H1 (cell line): ENCODE measurements around the gene C16orf90. TPM values are rescaled to one million over a fixed set of nuclear protein-coding genes. Genes with fewer than 3 reads are reported as not detected.

ENCODE experiments used
- CTCF ChIA-PET: fragments of 300-600 bp; sonication (Branson Sonifier 250); formaldehyde crosslinking; loops from one replicate; lab custom pipeline; 2021; ENCODE audit not compliant: partially characterized antibody; lab: Charles Lee
- POLR2A ChIA-PET: fragments of 300-600 bp; sonication (Branson Sonifier 250); formaldehyde crosslinking; loops from one replicate; lab custom pipeline; 2021; ENCODE audit warnings: inconsistent platforms; ENCODE audit not compliant: partially characterized antibody; lab: Charles Lee
- DNase-seq, 2 experiments: peaks; one replicate each; pipeline versions ENCODE4 v3.0.0 to v3.0.0-alpha.2; 2010 to 2022; ENCODE audit warnings: low spot score in 2 of 2, low read depth in 1 of 2, mixed read lengths in 1 of 2
- FAIRE-seq: peaks from 2 replicates; lab custom pipeline; 2011; peaks lifted over from hg19 to GRCh38; lab: Jason Lieb, UNC
- H2AFZ ChIP-seq: 2 replicates; pipeline ENCODE4 v1.8.1; 2012; ENCODE audit warnings: low read length, inconsistent platforms
- H2AK5ac ChIP-seq: 2 replicates; pipeline ENCODE4 v1.6.1; 2013; ENCODE audit warnings: low read depth, low read length
- H2BK120ac ChIP-seq: replicated peaks from 2 replicates; pipeline ENCODE3; 2013; ENCODE audit warnings: low read depth, low read length, inconsistent platforms
- H2BK12ac ChIP-seq: 2 replicates; pipeline ENCODE4 v1.6.1; 2013; ENCODE audit warnings: low read depth, low read length
- H2BK15ac ChIP-seq: 2 replicates; pipeline ENCODE4 v1.6.1; 2013; ENCODE audit warnings: low read length
- H2BK20ac ChIP-seq: 2 replicates; pipeline ENCODE4 v1.6.1; 2013; ENCODE audit warnings: low read length
- H2BK5ac ChIP-seq: 2 replicates; pipeline ENCODE4 v1.6.1; 2013; ENCODE audit warnings: low read depth, low read length
- H3K14ac ChIP-seq: 2 replicates; pipeline ENCODE4 v1.6.1; 2013; ENCODE audit warnings: inconsistent platforms; ENCODE audit not compliant: insufficient read length
- H3K18ac ChIP-seq: 2 replicates; pipeline ENCODE4 v1.6.1; 2013; ENCODE audit warnings: low read length; ENCODE audit errors: extremely low read depth
- H3K23ac ChIP-seq: 2 replicates; pipeline ENCODE4 v1.6.1; 2013; ENCODE audit warnings: inconsistent platforms; ENCODE audit not compliant: insufficient read length
- H3K23me2 ChIP-seq: 2 replicates; pipeline ENCODE4 v1.6.1; 2013; ENCODE audit warnings: low read depth, low read length
- H3K27ac ChIP-seq: 2 replicates; pipeline ENCODE4 v1.6.1; 2011; ENCODE audit warnings: low read depth, low read length, inconsistent platforms
- H3K27me3 ChIP-seq, 4 experiments: replicated peaks in 1 of 4; 1 replicate in 1 of 4; 2 replicates in 3 of 4; pipeline versions ENCODE4 v1.6.1 to v1.8.1; 2011 to 2013; ENCODE audit warnings: low read length in 3 of 4, mild to moderate bottlenecking in 3 of 4, inconsistent platforms in 2 of 4, mixed read lengths in 2 of 4, moderate library complexity in 1 of 4; ENCODE audit not compliant: control insufficient read depth in 3 of 4, insufficient read depth in 3 of 4; ENCODE audit errors: extremely low read depth in 1 of 4
- H3K36me3 ChIP-seq, 4 experiments: 2 replicates each; pipeline versions ENCODE4 v1.6.1 to v1.8.1; 2011 to 2013; ENCODE audit warnings: mild to moderate bottlenecking in 4 of 4, low read length in 3 of 4, moderate library complexity in 2 of 4, control low read depth in 1 of 4, inconsistent platforms in 1 of 4; ENCODE audit not compliant: insufficient read depth in 4 of 4, control insufficient read depth in 2 of 4
- H3K4ac ChIP-seq: replicated peaks from 2 replicates; pipeline ENCODE3; 2013; ENCODE audit warnings: low read length, low read depth, mixed read lengths, inconsistent platforms; ENCODE audit not compliant: insufficient read length
- H3K4me1 ChIP-seq, 4 experiments: replicated peaks in 1 of 4; 1 replicate in 1 of 4; 2 replicates in 3 of 4; pipeline versions ENCODE4 v1.6.1 to v1.8.1; 2011 to 2013; ENCODE audit warnings: low read length in 3 of 4, inconsistent platforms in 2 of 4, mixed read lengths in 1 of 4; ENCODE audit not compliant: insufficient read depth in 4 of 4, control insufficient read depth in 3 of 4
- H3K4me2 ChIP-seq, 2 experiments: 2 replicates each; pipeline versions ENCODE4 v1.6.1 to v1.8.1; 2011 to 2013; ENCODE audit warnings: low read depth in 2 of 2, low read length in 2 of 2, control low read depth in 1 of 2, inconsistent platforms in 1 of 2, mild to moderate bottlenecking in 1 of 2; ENCODE audit not compliant: insufficient read depth in 1 of 2
- H3K4me3 ChIP-seq, 4 experiments: fragments of 200-600, 300-600 bp in 1 of 4; sonication (generic), shearing (Covaris generic), sonication (Bioruptor Twin) in 1 of 4; 2 replicates each; pipeline versions ENCODE4 v1.5.1 to v1.8.1; 2011 to 2016; ENCODE audit warnings: low read length in 4 of 4, low read depth in 3 of 4, control low read depth in 2 of 4, inconsistent platforms in 2 of 4, mild to moderate bottlenecking in 2 of 4, mixed read lengths in 1 of 4, moderate library complexity in 1 of 4; ENCODE audit not compliant: insufficient read depth in 2 of 4; ENCODE audit errors: extremely low read depth in 1 of 4
- H3K56ac ChIP-seq: replicated peaks from 2 replicates; pipeline ENCODE3; 2013; ENCODE audit warnings: low read depth, mild to moderate bottlenecking, mixed read lengths, low read length, inconsistent platforms; ENCODE audit not compliant: insufficient read length
- H3K79me1 ChIP-seq: 2 replicates; pipeline ENCODE4 v1.6.1; 2013; ENCODE audit warnings: low read depth, low read length, control low read depth
- H3K79me2 ChIP-seq, 2 experiments: 2 replicates each; pipeline versions ENCODE4 v1.6.1 to v1.8.1; 2012 to 2013; ENCODE audit warnings: low read length in 2 of 2, mild to moderate bottlenecking in 2 of 2, inconsistent platforms in 1 of 2; ENCODE audit not compliant: insufficient read depth in 2 of 2, control insufficient read depth in 1 of 2
- H3K9ac ChIP-seq, 4 experiments: replicated peaks in 1 of 4; 1 replicate in 1 of 4; 2 replicates in 3 of 4; pipeline versions ENCODE4 v1.6.1 to v1.8.1; 2011 to 2013; ENCODE audit warnings: low read depth in 3 of 4, low read length in 3 of 4, control low read depth in 2 of 4, mild to moderate bottlenecking in 2 of 4, moderate library complexity in 2 of 4, inconsistent platforms in 1 of 4; ENCODE audit errors: extremely low read depth in 1 of 4
- H3K9me3 ChIP-seq, 2 experiments: 2 replicates each; pipeline versions ENCODE4 v1.6.1 to v1.8.1; 2012 to 2013; ENCODE audit warnings: mild to moderate bottlenecking in 2 of 2, moderate library complexity in 2 of 2, control low read depth in 1 of 2, inconsistent platforms in 1 of 2, low read depth in 1 of 2, low read length in 1 of 2, mixed read lengths in 1 of 2; ENCODE audit not compliant: insufficient read depth in 2 of 2
- H4K20me1 ChIP-seq, 2 experiments: replicated peaks in 1 of 2; 2 replicates each; pipeline versions ENCODE3 to v1.8.1; 2011 to 2013; ENCODE audit warnings: inconsistent platforms in 2 of 2, low read length in 2 of 2, mild to moderate bottlenecking in 1 of 2; ENCODE audit not compliant: insufficient read depth in 2 of 2, control insufficient read depth in 1 of 2
- H4K5ac ChIP-seq: 2 replicates; pipeline ENCODE4 v1.6.1; 2013; ENCODE audit warnings: low read length, low read depth, mixed read lengths, inconsistent platforms; ENCODE audit not compliant: insufficient read length
- H4K8ac ChIP-seq: 2 replicates; pipeline ENCODE4 v1.8.0; 2013; ENCODE audit warnings: mild to moderate bottlenecking, moderate library complexity, low read length, inconsistent platforms; ENCODE audit not compliant: insufficient read depth; ENCODE audit errors: extremely low read depth
- H4K91ac ChIP-seq: replicated peaks from 2 replicates; pipeline ENCODE3; 2013; ENCODE audit warnings: low read length, mixed read lengths, inconsistent platforms; ENCODE audit not compliant: insufficient read length
- CBX5 ChIP-seq: fragments of 300-800, 300-1000 bp; sonication (generic); IDR thresholded peaks from 2 replicates; pipeline ENCODE4 v1.7.1; 2016; ENCODE audit warnings: antibody characterized with exemption, low read length, low read depth
- HDAC6 ChIP-seq: IDR thresholded peaks from one replicate; pipeline ENCODE4 v1.7.1; 2012; ENCODE audit warnings: low read depth, mild to moderate bottlenecking, inconsistent platforms, low read length, moderate library complexity
- JUN ChIP-seq: IDR thresholded peaks from 2 replicates; pipeline ENCODE4 v1.6.1; 2011; ENCODE audit warnings: low read depth, mild to moderate bottlenecking, improper control_type of control experiment, low read length
- KDM4A ChIP-seq: IDR thresholded peaks from one replicate; pipeline ENCODE4 v1.7.1; 2012; ENCODE audit warnings: low read depth, mild to moderate bottlenecking, moderate library complexity, low read length, inconsistent platforms; ENCODE audit not compliant: severe bottlenecking
- RAD21 ChIP-seq, 2 experiments: IDR thresholded peaks in 1 of 2; conservative IDR thresholded peaks in 1 of 2; 2 replicates each; pipeline ENCODE4 v1.6.1; 2011; ENCODE audit warnings: low read depth in 2 of 2, low read length in 2 of 2, improper control_type of control experiment in 1 of 2, inconsistent platforms in 1 of 2, mild to moderate bottlenecking in 1 of 2, moderate library complexity in 1 of 2
- SIX5 ChIP-seq: IDR thresholded peaks from 2 replicates; pipeline ENCODE4 v1.6.1; 2011; ENCODE audit warnings: mild to moderate bottlenecking, low read depth, low read length
- SP4 ChIP-seq: IDR thresholded peaks from 2 replicates; pipeline ENCODE4 v1.6.1; 2012; ENCODE audit warnings: low read length, inconsistent platforms
- TAF7 ChIP-seq: optimal IDR thresholded peaks from 2 replicates; pipeline ENCODE3; 2011; ENCODE audit warnings: low read depth, mild to moderate bottlenecking, inconsistent platforms, low read length, moderate library complexity, borderline replicate concordance
- USF2 ChIP-seq: IDR thresholded peaks from 2 replicates; pipeline ENCODE4 v1.6.1; 2011; ENCODE audit warnings: low read length, improper control_type of control experiment
- WGBS, 2 experiments: shearing (Covaris generic) in 1 of 2; methylation state at CpG; one replicate each; pipeline versions ENCODE4 v1.1.6 to v1.1.7; 2013 to 2015; ENCODE audit warnings: low lambda C conversion rate in 2 of 2, mixed read lengths in 2 of 2, inconsistent platforms in 1 of 2, low coverage in 1 of 2, missing lambda C conversion rate in 1 of 2; ENCODE audit not compliant: insufficient replicate concordance in 2 of 2, insufficient coverage in 1 of 2, insufficient read length in 1 of 2; ENCODE audit errors: extremely low coverage in 1 of 2, missing lambda C conversion rate in 1 of 2; 5-methylcytosine and 5-hydroxymethylcytosine counted together
- polyA plus RNA-seq, 7 experiments: library from polyadenylated mRNA; depleted of rRNA in 3 of 7; stranded (reverse) in 5 of 7; unstranded in 2 of 7; fragments of >200 nt in 5 of 7; fragments of 200-250 nt in 2 of 7; gene quantifications; 1 replicate in 5 of 7; 2 replicates in 1 of 7; 4 replicates in 1 of 7; pipeline versions ENCODE4 v1.2.1 to v1.2.3, GENCODE V29; 2011 to 2013; ENCODE audit warnings: missing spikeins in 2 of 7, mixed read lengths in 2 of 7
- total RNA-seq: library from RNA; stranded (reverse); fragmentation: NEBNext Ultra II Directional; extraction: Animal tissue kit (Norgen Biotek cat#: 25700); gene quantifications from 2 replicates; pipeline ENCODE4 v1.2.1, GENCODE V29; 2021

The C16orf90 gene
- total and polyA plus RNA-seq, 2 of the 8 experiments (the other 6 are each of a cell fraction or from before 2014, with no cell fraction given), result not detected

GRCh38 chr16:3536851-3537250 is 41.6 kb upstream of the C16orf90 start:
- FAIRE-seq, result no peak
- Histone ChIP-seq H3K79me2 (no peaks in the 10 kb centered on the region), H3K27me3 (no peaks in the 10 kb centered on the region), H3K4me1 (no peaks in the 10 kb centered on the region; a peak in 2 of 7 replicates), H2BK20ac (no peak overlapping the region), H4K91ac (no peak overlapping the region), H3K4ac (no peak overlapping the region), H2BK15ac (no peak overlapping the region), H3K18ac (no peak overlapping the region), H2BK120ac (no peak overlapping the region)
- no peak for TF ChIP-seq HDAC6
- no peak for TF ChIP-seq CBX5
- no peak for TF ChIP-seq USF2
- TF ChIP-seq SIX5, result no peak
- no peak for TF ChIP-seq JUN
- no peak for TF ChIP-seq RAD21 (IDR thresholded peaks at IDR 0.05 in 1 of 2, conservative IDR thresholded peaks at IDR 0.05 in 1 of 2; ENCODE audit: low read depth in 2 of 2, low read length in 2 of 2)
- TF ChIP-seq KDM4A, result no peak
- TF ChIP-seq TAF7, result no peak
- TF ChIP-seq SP4, result no peak
- TF ChIP-seq, all 59 proteins: peak for 0
- no peak overlapping the region for H3K23ac ChIP-seq
- H3K27ac ChIP-seq, result no peak overlapping the region
- H4K5ac ChIP-seq, result no peak overlapping the region
- H4K20me1 ChIP-seq, result no peaks in the 10 kb centered on the region
- no peak overlapping the region for H2BK5ac ChIP-seq
- no peak overlapping the region for H2BK12ac ChIP-seq
- ChIA-PET POLR2A (interaction anchor here (1.0 to 1.6 kb wide), 2 partner anchors 9 to 70 kb away, joined by 3 read pairs; no protein-coding TSS in a partner anchor), CTCF (interaction anchor here (0.6 to 1.4 kb wide), 4 partner anchors 9 to 138 kb away, joined by 3 to 4 read pairs (median 3); no protein-coding TSS in a partner anchor)
- H3K23me2 ChIP-seq, result no peaks in the 10 kb centered on the region
- H3K9me3 ChIP-seq, result no peaks in the 10 kb centered on the region
- DNase-seq, result no peak
- no peak overlapping the region for H2AFZ ChIP-seq
- H3K14ac ChIP-seq, result no peak overlapping the region
- H4K8ac ChIP-seq, result no peak overlapping the region
- H3K79me1 ChIP-seq, result no peaks in the 10 kb centered on the region
- no peak overlapping the region for H3K4me3 ChIP-seq
- H2AK5ac ChIP-seq, result no peak overlapping the region
- no peak overlapping the region for H3K9ac ChIP-seq
- 92% methylated on average over 4 of the region's 4 CpGs; no CpG with 5 or more reads in 1 of the 2 experiments for WGBS, 2 experiments
- H3K4me2 ChIP-seq, result no peak overlapping the region
- no peak overlapping the region for H3K56ac ChIP-seq
- peaks cover 0 to 3% (median 0%) of the 10 kb centered on the region in 4 experiments; a peak in 1 of 8 replicates for H3K36me3 ChIP-seq
